ENCODE data around the gene COX19. TPM values are rescaled to one million over a fixed set of nuclear protein-coding genes. Genes with fewer than 3 reads are reported as not detected.

The COX19 gene
- total RNA-seq, 1 donor from 2014 or later: 14.3 TPM

DNA sequence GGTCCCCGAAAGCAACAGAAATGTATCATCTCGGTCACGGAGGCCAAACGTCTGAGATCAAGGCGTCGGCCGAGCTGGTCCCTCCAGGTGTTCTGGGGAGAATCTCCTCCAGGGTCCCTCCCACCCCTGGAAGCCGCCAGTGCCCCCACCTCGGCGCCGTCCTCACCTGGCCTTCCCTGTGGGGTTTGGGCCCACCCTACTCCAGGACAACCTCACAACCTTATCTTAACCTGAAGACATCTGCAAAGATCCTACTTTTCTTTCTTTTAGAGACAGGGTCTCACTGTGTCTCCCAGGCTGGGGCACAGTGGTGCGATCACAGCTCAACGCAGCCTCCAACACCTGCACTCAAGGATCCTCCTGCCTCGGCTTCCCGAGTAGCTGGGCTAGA lies 54.3 kb downstream of the COX19 start:
- Mint-ChIP-seq H3K36me3 (ENCODE audit: low read depth) (peaks cover 8% of the 10 kb centered on the region), H3K9me3 (no peaks in the 10 kb centered on the region), H3K27ac (peak overlapping the region; percentile 78), H3K4me3 (peak overlapping the region; percentile 31), H3K4me1 (ENCODE audit: low read depth) (peaks cover 23% of the 10 kb centered on the region), H3K27me3 (ENCODE audit: insufficient read depth) (peaks cover 4% of the 10 kb centered on the region)
- intact Hi-C loops (cut with micrococcal nuclease): loop anchor here (5.0 kb wide), 1 partner anchor 121 kb away; the partner anchor contains the start of gene GPR146
- no peak for DNase-seq (ENCODE audit: low spot score)

DNA sequence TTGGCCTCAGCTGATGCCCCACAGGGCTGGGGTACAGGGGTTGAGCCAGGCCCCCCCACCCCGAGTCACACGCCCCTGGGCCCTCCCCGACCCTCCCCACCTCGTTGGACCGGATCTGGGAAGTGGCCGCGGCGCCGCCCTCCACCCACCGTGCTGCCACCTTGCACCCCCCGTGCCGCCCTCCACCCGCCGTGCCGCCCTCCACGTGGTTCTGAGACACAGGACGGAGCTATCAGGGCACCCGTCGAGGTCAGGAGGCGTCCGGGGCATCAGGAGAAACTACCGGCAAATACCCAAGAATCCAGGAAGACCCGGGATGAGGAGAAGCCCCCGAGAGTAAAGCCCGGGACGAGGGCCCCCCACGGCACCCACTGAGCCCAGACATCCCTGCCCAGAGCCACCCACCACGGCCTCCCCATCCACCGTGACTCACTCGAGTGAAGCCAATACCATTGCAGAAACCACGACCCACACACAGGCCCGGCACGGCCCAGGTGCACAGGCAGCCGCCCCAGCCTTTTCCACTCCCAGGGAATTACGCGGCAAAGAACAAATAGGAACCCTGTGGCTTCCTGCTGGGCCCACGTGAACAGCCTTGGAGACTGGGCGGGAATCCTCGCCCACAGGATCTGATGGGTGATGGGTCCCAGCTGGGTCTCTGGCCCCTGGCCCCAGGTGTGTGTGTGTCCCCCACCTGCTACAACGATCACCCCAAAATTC lies 54.8 kb downstream of the COX19 start:
- Mint-ChIP-seq H3K9me3 (no peaks in the 10 kb centered on the region), H3K4me3 (peak overlapping the region; percentile 31), H3K27me3 (ENCODE audit: insufficient read depth) (peaks cover 4% of the 10 kb centered on the region), H3K4me1 (ENCODE audit: low read depth) (peaks cover 25% of the 10 kb centered on the region), H3K27ac (peak overlapping the region; percentile 78), H3K36me3 (ENCODE audit: low read depth) (peaks cover 8% of the 10 kb centered on the region)
- intact Hi-C loops (cut with micrococcal nuclease): loop anchor here (5.0 kb wide), 1 partner anchor 122 kb away; the partner anchor contains the start of gene GPR146
- DNase-seq (ENCODE audit: low spot score): no peak

DNA sequence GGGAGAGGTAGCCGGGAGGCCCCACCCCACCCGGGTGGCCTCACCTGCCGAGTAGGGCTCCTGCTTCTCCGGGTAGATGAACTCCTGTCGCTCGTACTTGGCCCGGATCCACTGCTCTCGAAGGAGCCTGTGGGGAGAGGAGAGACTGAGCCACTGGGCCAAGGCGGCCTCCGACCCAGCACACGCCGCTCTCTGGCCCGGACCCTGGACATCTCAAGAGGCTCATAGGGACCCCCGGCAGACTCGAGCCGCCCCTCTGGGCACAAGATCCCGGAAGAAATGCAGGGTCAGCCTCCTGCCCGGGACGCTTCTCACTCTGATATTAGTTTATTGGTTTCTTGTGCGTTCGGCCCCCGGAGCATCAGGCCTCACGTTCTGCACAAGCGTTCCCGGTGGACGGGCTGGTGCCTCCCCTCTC lies 55.4 kb downstream of the COX19 start:
- Mint-ChIP-seq H3K27ac (no peak overlapping the region), H3K4me1 (ENCODE audit: low read depth) (peaks cover 25% of the 10 kb centered on the region), H3K36me3 (ENCODE audit: low read depth) (peaks cover 8% of the 10 kb centered on the region), H3K9me3 (no peaks in the 10 kb centered on the region), H3K27me3 (ENCODE audit: insufficient read depth) (peaks cover 4% of the 10 kb centered on the region), H3K4me3 (no peak overlapping the region)
- intact Hi-C loops (cut with micrococcal nuclease): loop anchor here (5.0 kb wide), 1 partner anchor 122 kb away; the partner anchor contains the start of gene GPR146
- no peak for DNase-seq (ENCODE audit: low spot score)

DNA sequence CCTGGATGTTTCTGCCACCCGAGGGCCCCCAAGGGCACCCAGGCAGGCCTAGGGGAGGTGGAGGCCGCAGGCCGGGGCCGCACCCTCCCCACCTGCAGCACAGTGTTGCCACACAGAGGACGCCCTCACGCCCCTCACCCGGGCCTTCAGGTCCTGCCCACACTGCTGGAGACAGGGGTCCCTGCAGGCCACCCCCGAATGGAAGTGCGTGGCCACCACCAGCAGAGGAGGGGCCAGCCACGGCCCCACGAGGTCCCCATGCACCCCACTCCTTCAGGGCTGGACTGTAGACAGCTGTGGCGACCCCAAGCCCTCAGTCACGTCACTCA lies 56.3 kb downstream of the COX19 start:
- intact Hi-C loops (cut with micrococcal nuclease): no loop called here
- DNase-seq (ENCODE audit: low spot score): no peak
- H3K27ac Mint-ChIP-seq: no peak overlapping the region
- no peak overlapping the region for H3K4me3 Mint-ChIP-seq
- H3K27me3 Mint-ChIP-seq (ENCODE audit: insufficient read depth): peaks cover 4% of the 10 kb centered on the region
- peaks cover 19% of the 10 kb centered on the region for H3K4me1 Mint-ChIP-seq (ENCODE audit: low read depth)
- no peaks in the 10 kb centered on the region for H3K9me3 Mint-ChIP-seq
- H3K36me3 Mint-ChIP-seq (ENCODE audit: low read depth): peaks cover 8% of the 10 kb centered on the region

DNA sequence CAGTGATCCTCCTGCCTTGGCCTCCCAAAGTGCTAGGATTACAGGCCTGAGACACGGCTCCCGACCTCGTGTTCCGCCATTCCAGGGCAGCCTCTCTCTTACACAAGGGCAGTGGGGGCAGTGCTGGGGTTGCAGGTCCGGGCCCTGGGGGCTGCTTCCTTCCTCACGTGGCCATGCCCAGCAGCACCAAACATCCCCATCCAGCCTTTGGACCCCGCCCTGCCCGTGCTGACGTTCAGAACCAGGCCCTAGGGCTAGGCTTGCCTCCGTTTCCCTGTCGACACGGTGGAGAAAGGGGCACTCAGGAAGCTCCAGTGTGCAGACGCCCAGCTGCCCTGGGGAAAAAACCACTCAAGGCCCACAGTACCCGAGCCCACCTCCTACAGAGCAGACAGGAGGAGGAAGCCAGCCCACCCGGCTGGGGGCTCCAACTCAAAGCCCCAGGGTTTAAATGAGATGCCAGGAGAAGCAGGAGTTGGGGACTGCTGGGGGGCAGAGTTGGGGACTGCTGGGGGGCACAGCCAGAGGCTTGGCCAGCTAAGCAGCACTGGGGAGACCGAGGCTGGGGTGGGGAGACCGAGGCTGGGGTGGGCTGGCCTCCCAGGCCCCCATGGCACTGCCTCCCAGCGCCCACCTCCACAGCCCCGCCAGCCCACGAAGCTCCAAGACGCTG lies 56.8 kb downstream of the COX19 start:
- intact Hi-C loops (cut with micrococcal nuclease): no loop called here
- DNase-seq (ENCODE audit: low spot score): no peak
- Mint-ChIP-seq H3K27ac (no peak overlapping the region), H3K36me3 (ENCODE audit: low read depth) (peaks cover 8% of the 10 kb centered on the region), H3K9me3 (no peaks in the 10 kb centered on the region), H3K4me1 (ENCODE audit: low read depth) (peaks cover 19% of the 10 kb centered on the region), H3K27me3 (ENCODE audit: insufficient read depth) (peaks cover 4% of the 10 kb centered on the region), H3K4me3 (no peak overlapping the region)

DNA sequence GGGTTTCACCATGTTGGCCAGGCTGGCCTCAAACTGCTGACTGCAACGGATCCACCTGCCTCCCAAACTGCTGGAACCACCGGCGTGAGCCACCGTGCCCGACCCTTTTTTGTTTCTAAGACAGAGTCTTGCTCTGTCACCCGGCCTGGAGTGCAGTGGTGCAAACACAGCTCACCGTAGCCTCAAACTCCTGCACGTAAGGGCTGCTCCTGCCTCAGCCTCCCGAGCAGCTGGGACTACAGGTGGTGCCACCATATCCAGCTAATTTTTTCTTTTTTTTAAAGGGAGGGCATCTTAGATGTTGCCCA lies 57.3 kb downstream of the COX19 start:
- Mint-ChIP-seq H3K36me3 (ENCODE audit: low read depth) (peaks cover 8% of the 10 kb centered on the region), H3K27ac (no peak overlapping the region), H3K27me3 (ENCODE audit: insufficient read depth) (peaks cover under 1% of the 10 kb centered on the region), H3K9me3 (no peaks in the 10 kb centered on the region), H3K4me1 (ENCODE audit: low read depth) (peaks cover 14% of the 10 kb centered on the region), H3K4me3 (no peak overlapping the region)
- intact Hi-C loops (cut with micrococcal nuclease): no loop called here
- DNase-seq (ENCODE audit: low spot score): no peak

- Mint-ChIP-seq H3K4me3 (no peak overlapping the region), H3K36me3 (ENCODE audit: low read depth) (peaks cover 8% of the 10 kb centered on the region), H3K9me3 (no peaks in the 10 kb centered on the region), H3K27ac (no peak overlapping the region), H3K27me3 (ENCODE audit: insufficient read depth) (no peaks in the 10 kb centered on the region), H3K4me1 (ENCODE audit: low read depth) (peaks cover 8% of the 10 kb centered on the region)
- intact Hi-C loops (cut with micrococcal nuclease): no loop called here
- DNase-seq (ENCODE audit: low spot score): no peak
These were observed 57.9 kb downstream of the COX19 start for GRCh38 chr7:917255-918117.

- no peaks in the 10 kb centered on the region for H3K27me3 Mint-ChIP-seq (ENCODE audit: insufficient read depth)
- H3K36me3 Mint-ChIP-seq (ENCODE audit: low read depth): peaks cover 7% of the 10 kb centered on the region
- peak overlapping the region; percentile 1 for H3K27ac Mint-ChIP-seq
- H3K4me3 Mint-ChIP-seq: no peak overlapping the region
- intact Hi-C loops (cut with micrococcal nuclease): no loop called here
- H3K9me3 Mint-ChIP-seq: no peaks in the 10 kb centered on the region
- peaks cover 5% of the 10 kb centered on the region for H3K4me1 Mint-ChIP-seq (ENCODE audit: low read depth)
- DNase-seq (ENCODE audit: low spot score): no peak
These were observed 58.9 kb downstream of the COX19 start for GRCh38 chr7:916291-916941.

Other genes with a start within 250 kb of the COX19 start
- 42.7 and 52.4 TPM in 2 replicates for gene DNAAF5, start 248.8 kb downstream of the COX19 start, total RNA-seq
- 37.0 and 37.8 TPM in 2 replicates for gene PRKAR1B, start 248.3 kb downstream of the COX19 start, total RNA-seq
- gene SUN1, start 143.1 kb downstream of the COX19 start, total RNA-seq: 76.4 and 82.2 TPM in 2 replicates
- 38.7 and 43.8 TPM in 2 replicates for gene GET4, start 99.0 kb downstream of the COX19 start, total RNA-seq
- 80.9 and 87.7 TPM in 2 replicates for gene ADAP1, start 20.9 kb downstream of the COX19 start, total RNA-seq
- gene CYP2W1, start 7.6 kb upstream of the COX19 start, total RNA-seq: not detected in 2 replicates
- gene GPR146, start 69.0 kb upstream of the COX19 start, total RNA-seq: 2.2 and 2.8 TPM in 2 replicates
- gene GPER1, start 112.6 kb upstream of the COX19 start, total RNA-seq: not detected in 2 replicates
- gene ZFAND2A, start 184.6 kb upstream of the COX19 start, total RNA-seq: 21.2 and 21.9 TPM in 2 replicates